K562 (cell line): ENCODE data around the gene BCAS3. TPM values are rescaled to one million over a fixed set of nuclear protein-coding genes. Genes with fewer than 3 reads are reported as not detected.
A peak's percentile ranks its signal among the peaks of the same experiment; 100 is the strongest.

Experiments used
- ATAC-seq: fragments of 200-7000 bp; cut with Tn5 transposase; 3 replicates; pipeline ENCODE4 v1.9.1; 2020; ENCODE audit warnings: moderate library complexity
- BruUV-seq: library from RNA; stranded (reverse); fragments of 400-500 nt; replicated peaks from 2 replicates; lab custom pipeline; 2021; lab: Mats Ljungman, UMichigan
- CTCF ChIA-PET: fragments of 300-600 bp; formaldehyde crosslinking; extraction: SDS; loops from one replicate; lab custom pipeline; 2021; ENCODE audit warnings: low intra/inter-chr PET ratio; lab: Yijun Ruan, JAX
- POLR2A ChIA-PET: fragments of 300-600, 350-650 bp; sonication (Branson Sonifier 250); formaldehyde crosslinking; extraction: SDS; loops from one replicate; lab custom pipeline; 2021; ENCODE audit warnings: antibody characterized with exemption, inconsistent platforms; lab: Yijun Ruan, JAX
- DNase-seq, 4 experiments: peaks; one replicate each; pipeline versions ENCODE4 v3.0.0 to v3.0.0-alpha.2; 2011 to 2018; ENCODE audit warnings: low spot score in 3 of 4, mixed read lengths in 3 of 4; ENCODE audit errors: extremely low read depth in 1 of 4
- FAIRE-seq: peaks from 2 replicates; lab custom pipeline; 2011; peaks lifted over from hg19 to GRCh38; lab: Jason Lieb, UNC
- H2AFZ ChIP-seq: 2 replicates; pipeline ENCODE4 v1.6.0; 2011; ENCODE audit warnings: low read depth, low read length, control low read depth, inconsistent platforms
- H3K27ac ChIP-seq: fragments of 200-600 bp; 3 replicates; pipeline ENCODE4 v1.8.0; 2011; ENCODE audit warnings: low read depth, mild to moderate bottlenecking, control low read depth, inconsistent platforms, low read length, moderate library complexity, mixed read lengths; ENCODE audit errors: extremely low read depth
- H3K27me3 ChIP-seq, 2 experiments: fragments of 300-600 bp in 1 of 2; 2 replicates in 1 of 2; 3 replicates in 1 of 2; pipeline versions ENCODE4 v1.6.0 to v1.8.0; 2011; ENCODE audit warnings: inconsistent platforms in 2 of 2, low read length in 2 of 2, mild to moderate bottlenecking in 1 of 2, mixed read lengths in 1 of 2, moderate library complexity in 1 of 2; ENCODE audit not compliant: control insufficient read depth in 2 of 2, insufficient read depth in 2 of 2
- H3K36me3 ChIP-seq: fragments of 300-600 bp; 3 replicates; pipeline ENCODE4 v1.8.0; 2011; ENCODE audit warnings: mild to moderate bottlenecking, low read length, inconsistent platforms; ENCODE audit not compliant: control insufficient read depth, insufficient read depth
- H3K4me1 ChIP-seq, 2 experiments: fragments of 200-600 bp in 1 of 2; replicated peaks in 1 of 2; 2 replicates in 1 of 2; 3 replicates in 1 of 2; pipeline versions ENCODE4 v1.5.1 to v1.8.0; 2011; ENCODE audit warnings: inconsistent platforms in 2 of 2, low read length in 2 of 2, mild to moderate bottlenecking in 1 of 2, mixed read lengths in 1 of 2, moderate library complexity in 1 of 2; ENCODE audit not compliant: control insufficient read depth in 2 of 2, insufficient read depth in 2 of 2
- H3K4me2 ChIP-seq: 2 replicates; pipeline ENCODE4 v1.6.1; 2011; ENCODE audit warnings: low read length, control low read depth, inconsistent platforms, mixed read lengths; ENCODE audit not compliant: insufficient read depth
- H3K4me3 ChIP-seq: fragments of 200-600 bp; sonication (generic), shearing (Covaris generic); 2 replicates; pipeline ENCODE4 v1.5.1; 2016; ENCODE audit warnings: control low read depth, inconsistent platforms
- H3K79me2 ChIP-seq: fragments of 200-600 bp; 3 replicates; pipeline ENCODE4 v1.8.0; 2011; ENCODE audit warnings: low read length, inconsistent platforms; ENCODE audit not compliant: control insufficient read depth, insufficient read depth
- H3K9ac ChIP-seq, 2 experiments: 2 replicates each; pipeline versions ENCODE4 v1.6.0 to v1.6.1; 2011; ENCODE audit warnings: low read depth in 2 of 2, low read length in 2 of 2, control low read depth in 1 of 2, inconsistent platforms in 1 of 2, mild to moderate bottlenecking in 1 of 2, mixed read lengths in 1 of 2; ENCODE audit not compliant: insufficient read depth in 1 of 2
- H3K9me1 ChIP-seq: one replicate; pipeline ENCODE4 v1.6.0; 2011; ENCODE audit warnings: inconsistent platforms, mild to moderate bottlenecking, low read length, moderate library complexity; ENCODE audit not compliant: control insufficient read depth, insufficient read depth
- H3K9me3 ChIP-seq: replicated peaks from 2 replicates; pipeline ENCODE4 v1.5.1; 2011; ENCODE audit warnings: low read depth, low read length, inconsistent platforms; ENCODE audit not compliant: control insufficient read depth, insufficient read depth
- H4K20me1 ChIP-seq: replicated peaks from 2 replicates; pipeline ENCODE4 v1.6.1; 2011; ENCODE audit warnings: low read length, inconsistent platforms, mixed read lengths; ENCODE audit not compliant: control insufficient read depth, insufficient read depth
- CBX3 ChIP-seq, 2 experiments: IDR thresholded peaks; 1 replicate in 1 of 2; 2 replicates in 1 of 2; pipeline ENCODE4 v1.6.1; 2012; ENCODE audit warnings: inconsistent platforms in 2 of 2, low read length in 2 of 2, borderline replicate concordance in 1 of 2, control low read depth in 1 of 2
- CBX5 ChIP-seq: IDR thresholded peaks from 2 replicates; pipeline ENCODE4 v1.6.1; 2014; ENCODE audit warnings: low read depth, borderline replicate concordance
- CBX8 ChIP-seq: fragments of 200-600 bp; sonication (generic); IDR thresholded peaks from 2 replicates; pipeline ENCODE4 v1.6.1; 2012; ENCODE audit warnings: borderline replicate concordance, mixed run types, low read depth, mild to moderate bottlenecking, moderate library complexity, mixed read lengths, low read length, control low read depth, inconsistent platforms; ENCODE audit not compliant: poor library complexity, severe bottlenecking; ENCODE audit errors: extremely low read depth
- CC2D1A ChIP-seq: fragments of 450-650 bp; IDR thresholded peaks from 2 replicates; pipeline ENCODE4 v1.6.1; 2017; ENCODE audit warnings: mild to moderate bottlenecking
- EHMT2 ChIP-seq: fragments of 450-650 bp; IDR thresholded peaks from 2 replicates; pipeline ENCODE4 v1.6.1; 2018; ENCODE audit warnings: antibody characterized with exemption
- PHF21A ChIP-seq: fragments of 450-650 bp; IDR thresholded peaks from 2 replicates; pipeline ENCODE4 v1.6.1; 2017; ENCODE audit warnings: low read depth, borderline replicate concordance
- PHTF2 ChIP-seq: fragments of 250-450 bp; sonication (Bioruptor Pico); IDR thresholded peaks from 2 replicates; pipeline ENCODE4 v1.5.0; 2021; ENCODE audit warnings: mild to moderate bottlenecking
- PML ChIP-seq: IDR thresholded peaks from 2 replicates; pipeline ENCODE4 v1.6.1; 2012; ENCODE audit warnings: low read length, inconsistent platforms
- SMAD1 ChIP-seq: fragments of 150-350 bp; IDR thresholded peaks from 2 replicates; pipeline ENCODE4 v1.6.1; 2014; ENCODE audit warnings: low read length, low read depth; ENCODE audit not compliant: partially characterized antibody
- TRIM28 ChIP-seq: fragments of 450-650 bp; IDR thresholded peaks from 2 replicates; pipeline ENCODE4 v1.6.1; 2017
- ZSCAN32 ChIP-seq: fragments of 450-650 bp; formaldehyde crosslinking; IDR thresholded peaks from 2 replicates; pipeline ENCODE4 v1.4.0; 2020; ENCODE audit warnings: mild to moderate bottlenecking, moderate library complexity
- WGBS: fragments of 100-300 bp; shearing (Covaris generic); methylation state at CpG from one replicate; pipeline ENCODE4 v1.1.6; 2016; ENCODE audit warnings: low coverage, mixed read lengths; ENCODE audit not compliant: insufficient coverage; ENCODE audit errors: missing lambda C conversion rate; 5-methylcytosine and 5-hydroxymethylcytosine counted together
- in situ Hi-C: fragments of 300-500 bp; cut with MboI; formaldehyde crosslinking; loops from 4 replicates; pipeline ENCODE4 v1.15.0; 2018; ENCODE audit warnings: inconsistent platforms, mixed read lengths
- intact Hi-C: fragments of 100-400 bp; cut with micrococcal nuclease; formaldehyde crosslinking; loops from 2 replicates; pipeline ENCODE4 v1.14.2; 2022
- polyA plus RNA-seq, 8 experiments: library from polyadenylated mRNA; depleted of rRNA in 4 of 8; stranded (reverse) in 5 of 8; unstranded in 3 of 8; fragments of >200 nt; fragmentation: Nextera tagmentation in 2 of 8; fragmentation: Illumina TruSeq in 1 of 8; extraction: Ambion mirVana in 2 of 8; extraction: Trizol in 1 of 8; gene quantifications; 2 replicates each; pipeline versions ENCODE4 v1.2.1 to v1.2.3, GENCODE V29; 2011 to 2014; ENCODE audit warnings: inconsistent platforms in 1 of 8, missing spikeins in 1 of 8
- total RNA-seq, 7 experiments: library from RNA; depleted of rRNA in 6 of 7; stranded (reverse); fragments of >200 nt in 6 of 7; fragmentation: Illumina TruSeq in 2 of 7; extraction: Trizol in 2 of 7; gene quantifications; 2 replicates each; pipeline versions ENCODE4 v1.2.1 to v1.2.3, GENCODE V29; 2011 to 2021; ENCODE audit warnings: low replicate concordance in 1 of 7
- TF ChIP-seq, protein P1 (sequence below), 2 experiments: fragments of 450-650 bp; formaldehyde crosslinking in 1 of 2; IDR thresholded peaks; 2 replicates each; pipeline versions ENCODE4 v1.4.0 to v1.6.1; 2014 to 2020; ENCODE audit warnings: mild to moderate bottlenecking in 2 of 2, borderline replicate concordance in 1 of 2, low read depth in 1 of 2
- TF ChIP-seq, protein P2 (sequence below): sonication (generic); formaldehyde crosslinking; IDR thresholded peaks from 2 replicates; pipeline ENCODE4 v1.8.1; 2022; ENCODE audit warnings: missing genetic modification reagents

Gene BCAS3
- total and polyA plus RNA-seq, 9 of the 15 experiments (the other 6 are each of a cell fraction or from before 2014, with no cell fraction given) = 1.9 to 5.5 (median 3.5) TPM

DNA sequence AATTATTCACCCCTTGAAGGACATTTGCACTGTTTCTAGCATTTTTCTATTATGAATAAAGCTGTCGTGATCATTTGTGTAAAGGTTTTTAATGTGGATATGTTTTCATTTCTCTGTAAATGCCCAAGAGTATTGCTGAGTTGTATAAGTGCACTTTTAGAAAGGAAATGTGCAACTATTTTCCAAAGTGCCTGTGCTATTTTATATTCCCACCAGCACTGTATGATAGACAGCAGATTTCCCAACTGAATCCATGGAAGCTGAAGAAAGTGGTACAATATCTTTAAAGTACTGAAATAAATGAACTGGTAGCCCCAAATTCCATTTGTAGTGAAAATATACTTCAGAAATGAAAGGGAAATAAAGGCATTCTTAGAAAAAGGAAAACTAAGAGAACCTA lies 238.4 kb downstream of the BCAS3 start:
- ATAC-seq (no peak), DNase-seq (no peak), FAIRE-seq (no peak)
- Histone ChIP-seq H3K27me3 (peaks cover 3 to 4% of the 10 kb centered on the region in 2 experiments; a peak in 2 of 5 replicates), H3K9me1 (no peaks in the 10 kb centered on the region), H3K4me1 (no peaks in the 10 kb centered on the region), H3K27ac (no peak overlapping the region), H4K20me1 (no peaks in the 10 kb centered on the region), H3K36me3 (no peaks in the 10 kb centered on the region), H3K79me2 (no peaks in the 10 kb centered on the region), H3K4me2 (no peak overlapping the region), H3K9me3 (no peaks in the 10 kb centered on the region; the same call in 1 of the 2 replicates), H2AFZ (no peak overlapping the region), H3K9ac (no peak overlapping the region), H3K4me3 (no peak overlapping the region)
- in situ Hi-C loops (no loop called here), intact Hi-C loops (no loop called here)
- ChIA-PET POLR2A (no interaction called here), CTCF (no interaction called here)
- 0% methylated on average over 1 of the region's 1 CpG for WGBS
- BruUV-seq = no TSS peak
- TF ChIP-seq, protein P1, sequence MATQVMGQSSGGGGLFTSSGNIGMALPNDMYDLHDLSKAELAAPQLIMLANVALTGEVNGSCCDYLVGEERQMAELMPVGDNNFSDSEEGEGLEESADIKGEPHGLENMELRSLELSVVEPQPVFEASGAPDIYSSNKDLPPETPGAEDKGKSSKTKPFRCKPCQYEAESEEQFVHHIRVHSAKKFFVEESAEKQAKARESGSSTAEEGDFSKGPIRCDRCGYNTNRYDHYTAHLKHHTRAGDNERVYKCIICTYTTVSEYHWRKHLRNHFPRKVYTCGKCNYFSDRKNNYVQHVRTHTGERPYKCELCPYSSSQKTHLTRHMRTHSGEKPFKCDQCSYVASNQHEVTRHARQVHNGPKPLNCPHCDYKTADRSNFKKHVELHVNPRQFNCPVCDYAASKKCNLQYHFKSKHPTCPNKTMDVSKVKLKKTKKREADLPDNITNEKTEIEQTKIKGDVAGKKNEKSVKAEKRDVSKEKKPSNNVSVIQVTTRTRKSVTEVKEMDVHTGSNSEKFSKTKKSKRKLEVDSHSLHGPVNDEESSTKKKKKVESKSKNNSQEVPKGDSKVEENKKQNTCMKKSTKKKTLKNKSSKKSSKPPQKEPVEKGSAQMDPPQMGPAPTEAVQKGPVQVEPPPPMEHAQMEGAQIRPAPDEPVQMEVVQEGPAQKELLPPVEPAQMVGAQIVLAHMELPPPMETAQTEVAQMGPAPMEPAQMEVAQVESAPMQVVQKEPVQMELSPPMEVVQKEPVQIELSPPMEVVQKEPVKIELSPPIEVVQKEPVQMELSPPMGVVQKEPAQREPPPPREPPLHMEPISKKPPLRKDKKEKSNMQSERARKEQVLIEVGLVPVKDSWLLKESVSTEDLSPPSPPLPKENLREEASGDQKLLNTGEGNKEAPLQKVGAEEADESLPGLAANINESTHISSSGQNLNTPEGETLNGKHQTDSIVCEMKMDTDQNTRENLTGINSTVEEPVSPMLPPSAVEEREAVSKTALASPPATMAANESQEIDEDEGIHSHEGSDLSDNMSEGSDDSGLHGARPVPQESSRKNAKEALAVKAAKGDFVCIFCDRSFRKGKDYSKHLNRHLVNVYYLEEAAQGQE (IDR thresholded peaks at IDR 0.05; ENCODE audit: borderline replicate concordance) = no peak
- TF ChIP-seq, protein P1 (CRISPR knock-in tag; IDR thresholded peaks at IDR 0.05; ENCODE audit: low read depth) = no peak
- no peak for TF ChIP-seq SMAD1
- no peak for TF ChIP-seq EHMT2
- no peak for TF ChIP-seq PML
- TF ChIP-seq CBX8 = no peak
- no peak for TF ChIP-seq ZSCAN32 (CRISPR knock-in tag)
- no peak for TF ChIP-seq PHF21A
- TF ChIP-seq, protein P2, sequence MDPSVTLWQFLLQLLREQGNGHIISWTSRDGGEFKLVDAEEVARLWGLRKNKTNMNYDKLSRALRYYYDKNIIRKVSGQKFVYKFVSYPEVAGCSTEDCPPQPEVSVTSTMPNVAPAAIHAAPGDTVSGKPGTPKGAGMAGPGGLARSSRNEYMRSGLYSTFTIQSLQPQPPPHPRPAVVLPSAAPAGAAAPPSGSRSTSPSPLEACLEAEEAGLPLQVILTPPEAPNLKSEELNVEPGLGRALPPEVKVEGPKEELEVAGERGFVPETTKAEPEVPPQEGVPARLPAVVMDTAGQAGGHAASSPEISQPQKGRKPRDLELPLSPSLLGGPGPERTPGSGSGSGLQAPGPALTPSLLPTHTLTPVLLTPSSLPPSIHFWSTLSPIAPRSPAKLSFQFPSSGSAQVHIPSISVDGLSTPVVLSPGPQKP (CRISPR knock-in tag) = no peak
- TF ChIP-seq CBX5 = peak; percentile 36; the same call in 1 of the 2 replicates
- no peak for TF ChIP-seq PHTF2 (CRISPR knock-in tag)
- TF ChIP-seq CC2D1A = no peak
- peak in 1 of 2 experiments; percentile 85; a peak in 2 of 3 replicates for TF ChIP-seq CBX3 (IDR thresholded peaks at IDR 0.05; ENCODE audit: borderline replicate concordance in 1 of 2, low read length in 2 of 2)
- 0 out of 2 replicates have a peak, but pooled peaks have one; percentile 46 for TF ChIP-seq TRIM28
